GM21515 (cell line): Measurements from ENCODE around the gene CPNE1.

Experiments used
- ATAC-seq: cut with Tn5 transposase; IDR thresholded peaks from one replicate; pipeline ENCODE4 v1.9.1; 2021; ENCODE audit not compliant: unreplicated experiment

CPNE1 gene

GRCh38 chr20:35621560-35621946 lies 43.1 kb downstream of the CPNE1 start:
- ATAC-seq = no peak

- no peak for ATAC-seq
These were observed 43.7 kb downstream of the CPNE1 start for GRCh38 chr20:35620818-35621559.

- ATAC-seq = peak; percentile 32
These were observed 45.3 kb downstream of the CPNE1 start for GRCh38 chr20:35619196-35620095.

- no peak for ATAC-seq
These were observed 46.2 kb downstream of the CPNE1 start for GRCh38 chr20:35618263-35619131.

GRCh38 chr20:35617397-35618262 lies 47.1 kb downstream of the CPNE1 start:
- ATAC-seq = no peak

GRCh38 chr20:35616465-35617396 lies 48.0 kb downstream of the CPNE1 start:
- ATAC-seq = no peak

- ATAC-seq = peak; percentile 72
These were observed 48.8 kb downstream of the CPNE1 start, which contains the start of gene SPAG4 for GRCh38 chr20:35615667-35616464. Gene SPAG4, plus strand, starts transcription at chr20:35615829. Its CDS starts 175 bp downstream, at chr20:35616004.

- ATAC-seq = no peak
These were observed 53.2 kb downstream of the CPNE1 start for GRCh38 chr20:35611482-35611881.

- ATAC-seq = no peak
These were observed 53.8 kb downstream of the CPNE1 start for GRCh38 chr20:35610833-35611427.

- no peak for ATAC-seq
These were observed 57.5 kb downstream of the CPNE1 start for GRCh38 chr20:35607003-35607735.

GRCh38 chr20:35606127-35606526 lies 58.6 kb downstream of the CPNE1 start:
- ATAC-seq = no peak

GRCh38 chr20:35604449-35604747 lies 60.3 kb downstream of the CPNE1 start:
- no peak for ATAC-seq

GRCh38 chr20:35603695-35604448 lies 60.8 kb downstream of the CPNE1 start:
- ATAC-seq = no peak

- no peak for ATAC-seq
These were observed 61.7 kb downstream of the CPNE1 start for GRCh38 chr20:35602851-35603495.

GRCh38 chr20:35601990-35602389 lies 62.7 kb downstream of the CPNE1 start:
- no peak for ATAC-seq
